Stomach (tissue), 4 donors: Measurements from ENCODE around the gene C12orf50.

Experiments used
- POLR2A ChIP-seq, 4 donors: fragments of 450-650 bp; IDR thresholded peaks; one replicate each; pipeline ENCODE4 v1.6.1; 2016; ENCODE audit warnings: antibody characterized with exemption in 4 of 4, control low read depth in 2 of 4, mild to moderate bottlenecking in 1 of 4, moderate library complexity in 1 of 4
- TF ChIP-seq, protein P1 (sequence below), 7 experiments: fragments of 450-650 bp in 4 of 7; fragments of 200-600 bp in 3 of 7; sonication (generic) in 3 of 7; IDR thresholded peaks; one replicate each; pipeline ENCODE4 v1.5.1; 2016 to 2019; ENCODE audit warnings: antibody characterized with exemption in 7 of 7, control low read depth in 2 of 7, mild to moderate bottlenecking in 1 of 7

GRCh38 chr12:88026196-88026595, 3.0 kb downstream of the C12orf50 start:
- TF ChIP-seq, protein P1, sequence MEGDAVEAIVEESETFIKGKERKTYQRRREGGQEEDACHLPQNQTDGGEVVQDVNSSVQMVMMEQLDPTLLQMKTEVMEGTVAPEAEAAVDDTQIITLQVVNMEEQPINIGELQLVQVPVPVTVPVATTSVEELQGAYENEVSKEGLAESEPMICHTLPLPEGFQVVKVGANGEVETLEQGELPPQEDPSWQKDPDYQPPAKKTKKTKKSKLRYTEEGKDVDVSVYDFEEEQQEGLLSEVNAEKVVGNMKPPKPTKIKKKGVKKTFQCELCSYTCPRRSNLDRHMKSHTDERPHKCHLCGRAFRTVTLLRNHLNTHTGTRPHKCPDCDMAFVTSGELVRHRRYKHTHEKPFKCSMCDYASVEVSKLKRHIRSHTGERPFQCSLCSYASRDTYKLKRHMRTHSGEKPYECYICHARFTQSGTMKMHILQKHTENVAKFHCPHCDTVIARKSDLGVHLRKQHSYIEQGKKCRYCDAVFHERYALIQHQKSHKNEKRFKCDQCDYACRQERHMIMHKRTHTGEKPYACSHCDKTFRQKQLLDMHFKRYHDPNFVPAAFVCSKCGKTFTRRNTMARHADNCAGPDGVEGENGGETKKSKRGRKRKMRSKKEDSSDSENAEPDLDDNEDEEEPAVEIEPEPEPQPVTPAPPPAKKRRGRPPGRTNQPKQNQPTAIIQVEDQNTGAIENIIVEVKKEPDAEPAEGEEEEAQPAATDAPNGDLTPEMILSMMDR (IDR thresholded peaks at IDR 0.05): no peak
- no peak for TF ChIP-seq POLR2A (IDR thresholded peaks at IDR 0.05)
